GM21576 (cell line): ENCODE results near the gene PRPF18.

Source experiments
- ATAC-seq: cut with Tn5 transposase; IDR thresholded peaks from one replicate; pipeline ENCODE4 v1.9.1; 2021; ENCODE audit warnings: mild to moderate bottlenecking, moderate library complexity; ENCODE audit not compliant: unreplicated experiment

The PRPF18 gene

DNA sequence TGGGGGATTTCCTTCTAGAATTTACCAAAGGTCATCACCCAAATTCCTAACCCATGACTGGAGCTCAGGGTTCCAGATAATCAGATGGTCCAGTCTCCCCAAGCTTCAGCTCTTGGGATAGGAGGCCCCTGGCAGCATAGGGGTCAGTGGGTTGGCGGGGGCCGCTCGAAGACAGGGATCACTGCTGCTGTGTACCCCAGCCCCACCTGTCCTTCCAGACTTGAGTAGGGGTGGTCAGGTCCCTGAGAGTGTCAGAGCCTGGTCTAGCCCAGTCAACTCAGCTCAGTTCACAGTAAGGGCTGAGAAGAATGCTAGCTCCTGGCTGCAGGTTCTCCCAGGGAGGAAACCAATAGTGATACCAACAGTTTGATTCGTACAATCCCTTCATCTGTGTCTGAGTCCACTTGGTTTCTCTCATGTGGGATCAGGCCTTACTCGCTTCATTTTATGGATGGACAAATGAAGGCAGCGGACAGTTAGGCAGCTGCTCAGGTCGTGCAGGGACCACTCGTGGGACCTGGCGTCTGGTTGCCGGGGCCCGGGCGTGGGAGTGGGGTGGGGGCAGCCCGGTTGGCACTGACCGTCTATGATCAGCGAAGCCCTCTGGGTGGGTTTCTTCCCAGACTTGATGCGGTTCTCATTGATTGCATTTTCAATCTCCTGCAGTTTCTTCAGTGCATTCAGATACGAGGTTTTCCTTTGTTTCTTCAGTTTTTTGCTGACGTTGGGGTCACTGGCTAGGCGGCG is 78.9 kb downstream of the PRPF18 start:
- ATAC-seq, result no peak

DNA sequence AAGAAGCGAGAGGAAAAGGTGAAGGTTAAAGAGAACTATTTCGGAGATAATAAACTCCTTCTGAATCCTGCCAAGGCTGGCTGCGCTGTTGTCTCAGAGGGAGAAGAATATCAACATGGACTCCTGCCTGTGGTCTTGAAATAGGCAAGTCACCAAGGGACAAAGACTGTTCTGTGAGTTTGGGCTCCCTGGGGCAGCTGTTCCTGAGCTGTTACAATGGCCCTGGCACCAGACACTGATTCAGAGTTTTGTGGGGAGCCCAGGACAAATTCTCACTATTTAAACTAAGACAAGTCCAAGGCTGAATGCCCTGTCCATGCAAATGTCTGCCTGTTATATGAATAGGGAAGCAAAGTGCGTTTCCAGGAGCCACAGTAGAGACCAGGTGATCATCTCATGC is 81.4 kb downstream of the PRPF18 start:
- ATAC-seq, result no peak

DNA sequence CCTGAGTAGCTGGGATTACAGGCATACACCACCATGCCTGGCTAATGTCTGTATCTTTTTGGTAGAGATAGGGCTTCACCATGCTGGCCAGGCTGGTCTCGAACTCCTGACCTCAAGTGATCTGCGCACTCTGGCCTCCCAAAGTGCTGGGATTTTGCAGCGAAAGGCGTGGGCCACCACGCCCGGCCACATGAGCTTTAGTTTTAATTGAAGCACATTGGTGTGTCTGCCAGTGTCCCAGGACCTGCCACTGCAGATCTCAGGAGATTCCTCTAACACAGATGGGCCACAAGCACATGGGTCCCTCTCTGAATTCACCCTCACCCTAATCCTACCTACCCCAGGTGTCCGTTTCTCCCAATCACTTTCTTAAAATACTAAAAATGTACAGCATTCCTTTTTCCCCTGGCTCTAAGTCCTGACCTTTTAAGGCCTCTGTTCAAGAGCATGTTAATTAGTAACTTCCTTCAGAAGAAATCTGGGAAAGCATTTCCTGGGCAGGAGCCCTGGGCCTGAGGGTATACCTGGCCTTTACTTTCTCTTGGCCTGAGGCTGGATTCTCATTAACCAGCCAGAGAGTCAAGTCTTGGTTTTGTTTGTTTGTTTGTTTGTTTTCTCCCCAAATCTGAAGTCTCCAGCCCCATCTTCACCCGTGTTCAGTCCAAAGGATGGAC is 82.6 kb downstream of the PRPF18 start:
- ATAC-seq, result no peak

DNA sequence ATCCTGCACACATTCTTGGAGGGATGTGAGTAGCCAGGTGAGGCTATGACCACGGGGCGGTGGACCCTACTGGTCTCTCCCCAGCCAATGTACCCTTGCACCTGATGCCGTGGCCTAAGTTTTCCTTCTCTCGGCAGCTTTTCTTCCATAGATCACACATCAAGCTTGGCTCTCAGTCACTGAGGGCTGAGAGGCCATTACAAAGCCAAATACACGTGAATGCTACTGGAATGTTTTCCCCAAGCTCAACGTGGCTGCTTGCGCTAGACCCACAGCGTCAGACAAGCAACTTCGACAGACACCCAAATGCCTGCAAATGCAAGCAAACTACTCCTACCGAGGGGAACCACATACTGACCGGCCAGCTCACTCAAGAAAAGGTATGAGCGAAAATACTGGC is 83.1 kb downstream of the PRPF18 start:
- no peak for ATAC-seq

DNA sequence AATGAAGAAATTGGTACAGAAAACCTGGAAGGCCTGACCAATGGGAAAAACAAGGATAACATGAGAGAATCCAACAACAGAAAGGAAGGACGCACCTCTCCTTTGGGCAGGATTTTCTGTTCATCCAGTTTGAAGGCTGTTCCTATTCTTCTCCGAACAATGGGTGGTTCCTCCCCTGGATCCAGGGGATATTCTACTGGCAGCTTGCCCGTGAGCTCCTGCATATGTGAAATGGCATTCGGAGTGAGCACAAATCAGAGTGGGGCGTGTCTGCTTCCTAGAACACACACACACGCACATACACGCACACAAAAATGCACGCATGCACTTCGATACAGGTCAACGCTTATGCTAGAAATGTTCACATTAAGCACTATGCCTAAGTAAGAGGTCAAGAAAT is 83.5 kb downstream of the PRPF18 start:
- no peak for ATAC-seq

DNA sequence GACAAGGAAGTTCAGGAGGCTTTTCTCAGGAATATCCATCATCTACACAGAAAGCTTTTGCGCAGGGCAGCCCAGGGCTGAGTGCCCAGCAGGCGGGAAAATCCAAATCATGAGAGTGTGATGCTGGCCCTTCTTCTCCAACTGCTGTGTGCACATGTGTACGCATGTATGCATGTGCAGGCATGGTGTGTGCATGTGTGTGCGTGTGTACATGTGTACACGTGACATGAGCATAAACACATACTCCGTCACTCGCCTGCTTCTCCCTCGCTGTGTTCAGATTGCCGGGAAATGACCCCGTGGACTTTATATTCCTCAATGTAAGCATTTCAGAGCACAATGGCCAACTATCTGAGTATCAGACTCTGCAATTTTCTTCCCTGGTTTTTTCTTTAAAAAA is 85.1 kb downstream of the PRPF18 start:
- no peak for ATAC-seq

DNA sequence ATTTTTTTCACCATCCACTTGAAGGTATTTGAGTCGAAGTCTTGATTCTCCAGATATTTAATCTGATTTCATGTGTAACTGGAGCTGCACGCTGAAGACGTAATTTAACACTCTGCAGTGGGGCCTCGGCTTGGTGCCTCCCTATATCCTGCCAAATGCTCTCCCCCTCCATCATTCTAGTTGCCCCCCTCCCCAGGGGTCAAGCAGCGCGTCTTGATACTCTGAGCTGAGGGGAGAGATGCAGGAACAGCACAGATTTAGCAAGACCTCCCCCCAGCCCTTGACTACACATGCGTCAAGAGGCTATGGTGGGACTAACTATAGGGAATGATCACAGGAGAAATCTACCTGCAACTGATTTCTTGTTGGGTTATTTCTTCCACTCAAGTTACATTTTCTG is 85.8 kb downstream of the PRPF18 start:
- ATAC-seq, result no peak

DNA sequence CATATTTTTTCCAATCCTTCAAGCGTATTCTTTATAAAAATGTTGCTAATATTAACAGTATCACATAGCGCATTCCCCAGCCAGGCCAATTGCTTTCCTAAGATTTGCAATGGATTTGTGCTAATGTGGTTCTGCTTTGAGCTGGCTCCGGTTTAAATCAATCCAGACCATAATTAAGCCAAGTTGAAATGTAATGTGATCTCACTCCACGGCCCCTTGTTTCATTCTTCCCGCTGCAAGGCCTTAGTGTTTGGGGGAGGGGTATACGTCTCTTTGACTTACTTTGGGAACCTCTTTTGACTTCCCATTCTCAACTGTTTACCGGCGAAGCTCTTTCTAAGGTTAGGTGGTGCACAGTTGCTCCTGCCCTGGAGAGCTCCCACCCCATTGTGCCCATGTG is 86.4 kb downstream of the PRPF18 start:
- ATAC-seq, result no peak

DNA sequence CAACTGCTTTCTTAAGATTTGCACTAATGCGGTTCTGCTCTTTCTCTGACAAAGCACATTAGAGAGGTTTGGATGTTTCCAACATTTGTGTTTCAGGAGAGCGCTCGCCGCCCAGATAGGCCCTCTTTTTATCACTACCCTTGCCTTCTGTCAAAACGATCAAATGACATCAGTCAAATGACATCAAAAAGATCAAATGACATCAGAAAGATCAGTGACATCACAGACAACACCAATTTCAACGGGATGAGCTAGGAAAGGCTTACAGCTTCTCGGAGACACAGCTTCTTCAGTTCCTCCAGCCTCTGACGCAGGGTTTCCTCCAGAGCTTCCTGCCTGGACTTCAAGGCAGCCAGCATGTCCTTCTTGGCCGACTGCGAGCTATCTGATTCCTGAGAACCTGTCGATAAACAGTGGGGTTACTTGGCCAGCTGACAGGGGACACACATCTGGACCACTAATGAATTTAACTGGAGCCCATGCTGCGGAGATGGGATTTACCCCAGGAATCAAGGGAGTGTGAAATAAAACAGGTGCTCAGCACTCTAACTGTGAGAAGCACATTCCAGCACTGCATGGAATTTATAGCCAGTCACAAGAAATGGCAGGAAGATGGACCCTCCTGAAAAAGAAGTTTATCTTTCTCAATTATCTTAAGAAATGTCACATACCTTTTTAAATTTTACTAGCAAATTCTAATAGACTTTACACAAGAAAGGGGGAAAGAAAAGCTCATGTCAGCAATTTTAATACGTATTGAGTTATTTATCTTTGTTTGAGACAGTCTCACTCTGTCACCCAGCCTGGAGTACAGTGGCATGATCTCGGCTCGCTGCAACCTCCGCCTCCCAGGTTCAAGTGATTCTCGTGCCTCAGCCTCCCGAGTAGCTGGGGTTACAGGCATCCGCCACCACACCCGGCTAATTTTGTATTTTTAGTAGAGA is 88.2 kb downstream of the PRPF18 start:
- ATAC-seq, result no peak

DNA sequence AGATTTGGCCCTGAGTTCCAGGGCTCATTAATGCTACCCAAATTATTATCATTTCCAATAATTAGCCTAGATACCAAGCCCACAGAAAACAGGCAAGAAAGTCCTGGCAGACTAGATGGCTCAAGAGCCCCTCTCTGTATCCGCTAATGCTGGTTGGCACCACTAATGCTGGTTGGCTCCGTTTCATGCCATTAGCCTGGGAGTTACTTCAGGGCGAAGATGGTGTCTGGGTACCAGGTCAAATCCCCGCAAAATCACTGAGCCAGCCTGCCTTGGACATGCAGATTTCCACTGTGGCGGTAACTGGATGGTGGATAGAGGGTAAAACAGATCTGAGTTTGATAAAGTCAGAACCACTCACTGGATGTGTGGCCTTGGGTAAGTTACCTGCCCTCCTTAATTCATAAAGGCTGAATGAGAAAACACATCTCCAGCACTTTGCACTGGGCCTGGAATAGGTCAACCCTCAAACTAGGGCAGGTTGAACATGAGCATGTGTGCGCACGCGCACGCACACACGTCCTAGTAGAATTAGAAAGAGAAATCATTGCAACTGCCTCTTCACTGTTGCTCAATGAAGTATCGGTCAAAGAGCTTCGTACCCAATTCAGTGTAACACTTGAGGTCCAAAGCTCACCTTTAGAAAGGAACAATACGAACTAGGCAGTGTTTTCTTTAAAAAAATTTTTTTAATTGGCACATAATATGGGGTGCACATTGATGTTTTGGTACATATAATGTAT is 91.5 kb downstream of the PRPF18 start:
- no peak for ATAC-seq
